ENCODE results near the gene DBNDD1.

DBNDD1 gene

DNA sequence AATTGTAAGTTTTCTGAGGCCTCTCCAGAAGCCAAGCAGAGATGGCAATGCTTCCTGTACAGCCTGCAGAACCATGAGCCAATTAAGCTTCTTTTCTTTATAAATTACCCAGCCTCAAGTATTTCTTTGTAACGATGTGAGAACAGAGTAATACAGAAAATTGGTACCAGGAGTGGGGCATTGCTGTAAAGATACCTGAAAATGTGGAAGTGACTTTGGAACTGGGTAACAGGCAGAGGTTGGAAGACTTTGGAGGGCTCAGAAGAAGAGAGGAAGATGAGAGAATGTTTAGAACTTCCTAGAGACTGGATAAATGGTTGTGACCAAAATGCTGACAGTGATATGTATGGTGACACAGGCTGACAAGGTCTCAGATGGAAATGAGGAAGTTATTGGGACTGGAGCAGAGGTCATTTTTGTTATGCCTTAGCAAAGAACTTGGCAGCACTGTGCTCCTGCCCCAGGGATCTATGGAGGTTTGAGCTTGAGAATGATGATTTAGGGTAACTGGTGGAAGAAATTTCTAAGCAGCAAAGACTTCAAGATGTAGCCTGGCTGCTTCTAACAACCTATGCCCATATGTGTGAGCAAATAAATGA, 34.7 kb upstream of the DBNDD1 start:
- TF ChIP-seq, protein P1, sequence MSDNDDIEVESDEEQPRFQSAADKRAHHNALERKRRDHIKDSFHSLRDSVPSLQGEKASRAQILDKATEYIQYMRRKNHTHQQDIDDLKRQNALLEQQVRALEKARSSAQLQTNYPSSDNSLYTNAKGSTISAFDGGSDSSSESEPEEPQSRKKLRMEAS (IDR thresholded peaks at IDR 0.05; ENCODE audit: low read depth, low read length) = no peak
- TF ChIP-seq POLR2A (IDR thresholded peaks at IDR 0.05; ENCODE audit: extremely low read depth, insufficient read length) (no peak), MYC (IDR thresholded peaks at IDR 0.05; ENCODE audit: low read depth, low read length) (no peak)
- TF ChIP-seq, protein P2, sequence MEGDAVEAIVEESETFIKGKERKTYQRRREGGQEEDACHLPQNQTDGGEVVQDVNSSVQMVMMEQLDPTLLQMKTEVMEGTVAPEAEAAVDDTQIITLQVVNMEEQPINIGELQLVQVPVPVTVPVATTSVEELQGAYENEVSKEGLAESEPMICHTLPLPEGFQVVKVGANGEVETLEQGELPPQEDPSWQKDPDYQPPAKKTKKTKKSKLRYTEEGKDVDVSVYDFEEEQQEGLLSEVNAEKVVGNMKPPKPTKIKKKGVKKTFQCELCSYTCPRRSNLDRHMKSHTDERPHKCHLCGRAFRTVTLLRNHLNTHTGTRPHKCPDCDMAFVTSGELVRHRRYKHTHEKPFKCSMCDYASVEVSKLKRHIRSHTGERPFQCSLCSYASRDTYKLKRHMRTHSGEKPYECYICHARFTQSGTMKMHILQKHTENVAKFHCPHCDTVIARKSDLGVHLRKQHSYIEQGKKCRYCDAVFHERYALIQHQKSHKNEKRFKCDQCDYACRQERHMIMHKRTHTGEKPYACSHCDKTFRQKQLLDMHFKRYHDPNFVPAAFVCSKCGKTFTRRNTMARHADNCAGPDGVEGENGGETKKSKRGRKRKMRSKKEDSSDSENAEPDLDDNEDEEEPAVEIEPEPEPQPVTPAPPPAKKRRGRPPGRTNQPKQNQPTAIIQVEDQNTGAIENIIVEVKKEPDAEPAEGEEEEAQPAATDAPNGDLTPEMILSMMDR (IDR thresholded peaks at IDR 0.05; ENCODE audit: low read depth, low read length) = no peak
- no peak overlapping the region for H3K4me3 ChIP-seq (ENCODE audit: low read depth, low read length)
- DNase-seq (ENCODE audit: low read depth) = peak; percentile 47

DNA sequence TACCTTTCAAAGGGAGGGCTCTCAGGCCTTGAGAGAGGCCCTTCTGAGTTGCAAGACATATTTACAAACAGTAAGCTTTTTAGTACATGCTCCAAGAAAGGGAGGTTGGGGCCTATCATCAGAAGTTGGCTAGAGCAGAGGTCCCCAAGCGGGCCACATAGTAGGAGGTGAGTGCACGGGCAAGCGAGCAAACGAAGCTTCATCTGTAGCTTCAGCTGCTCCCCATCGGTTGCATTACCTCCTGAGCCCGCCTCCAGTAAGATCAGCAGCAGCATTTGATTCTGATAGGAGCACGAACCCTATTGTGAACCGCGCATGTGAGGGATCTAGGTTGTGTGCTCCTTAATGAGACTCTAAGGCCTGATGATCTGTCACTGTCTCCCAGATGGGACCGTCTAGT, 31.7 kb upstream of the DBNDD1 start:
- DNase-seq (ENCODE audit: low read depth) = no peak

DNA sequence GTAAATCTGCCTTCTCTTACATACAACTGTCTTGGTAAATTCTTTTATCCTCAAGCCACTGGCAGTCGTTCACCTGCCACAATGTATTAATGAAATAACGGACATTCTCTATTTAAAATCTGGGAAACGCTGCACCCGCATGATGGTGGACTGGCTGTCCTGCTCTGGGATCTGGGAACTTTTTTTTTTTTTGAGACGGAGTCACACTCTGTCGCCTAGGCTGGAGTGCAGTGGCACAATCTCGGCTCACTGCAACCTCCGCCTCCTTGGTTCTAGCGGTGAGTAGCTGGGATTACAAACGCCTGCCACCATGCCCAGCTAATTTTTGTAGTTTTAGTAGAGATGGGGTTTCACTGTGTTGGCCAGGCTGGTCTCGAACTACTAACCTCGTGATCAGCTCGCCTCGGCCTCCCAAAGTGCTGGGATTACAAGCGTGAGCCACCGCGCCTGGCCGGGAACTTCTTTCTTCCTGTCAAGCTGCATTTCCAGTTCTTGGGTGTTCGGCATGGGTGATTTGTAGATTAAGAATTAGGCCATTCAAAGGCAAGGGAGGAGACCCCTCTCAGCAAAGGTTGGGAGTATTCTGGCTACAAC, 29.6 kb upstream of the DBNDD1 start:
- H3K4me3 ChIP-seq (ENCODE audit: low read depth, low read length) = no peak overlapping the region
- DNase-seq (ENCODE audit: low read depth) = no peak
- TF ChIP-seq, protein P1 (IDR thresholded peaks at IDR 0.05; ENCODE audit: low read depth, low read length) = no peak
- TF ChIP-seq POLR2A (IDR thresholded peaks at IDR 0.05; ENCODE audit: extremely low read depth, insufficient read length) = no peak
- TF ChIP-seq, protein P2 (IDR thresholded peaks at IDR 0.05; ENCODE audit: low read depth, low read length) = no peak
- TF ChIP-seq MYC (IDR thresholded peaks at IDR 0.05; ENCODE audit: low read depth, low read length) = no peak

More for the DNA sequence above, 31.7 kb upstream of the DBNDD1 start:
- TF ChIP-seq MYC (IDR thresholded peaks at IDR 0.05; ENCODE audit: low read depth, low read length) (no peak), POLR2A (IDR thresholded peaks at IDR 0.05; ENCODE audit: extremely low read depth, insufficient read length) (no peak)
- TF ChIP-seq, protein P1 (IDR thresholded peaks at IDR 0.05; ENCODE audit: low read depth, low read length) = no peak
- TF ChIP-seq, protein P2 (IDR thresholded peaks at IDR 0.05; ENCODE audit: low read depth, low read length) = no peak
- H3K4me3 ChIP-seq (ENCODE audit: low read depth, low read length) = no peak overlapping the region

DNA sequence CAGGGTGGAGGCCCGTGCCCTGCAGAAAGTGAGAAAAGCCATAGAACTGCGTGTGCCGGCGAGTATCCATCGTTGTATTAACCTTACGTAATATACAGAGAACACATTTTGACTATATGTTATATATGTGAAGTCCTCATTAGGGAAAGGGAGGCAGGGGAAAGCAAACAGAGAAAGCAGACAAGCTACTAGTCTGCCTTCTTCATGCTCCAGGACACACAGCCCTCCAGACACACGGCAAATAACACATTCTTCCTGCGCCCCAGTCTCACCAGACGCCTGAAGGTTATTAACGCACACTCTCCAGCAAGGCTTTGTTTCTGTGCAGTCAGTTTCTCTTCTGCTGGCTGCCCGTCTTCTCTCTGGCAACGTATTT, 29.1 kb upstream of the DBNDD1 start:
- H3K4me3 ChIP-seq (ENCODE audit: low read depth, low read length) = no peak overlapping the region
- TF ChIP-seq, protein P1 (IDR thresholded peaks at IDR 0.05; ENCODE audit: low read depth, low read length) = no peak
- TF ChIP-seq POLR2A (IDR thresholded peaks at IDR 0.05; ENCODE audit: extremely low read depth, insufficient read length) (no peak), MYC (IDR thresholded peaks at IDR 0.05; ENCODE audit: low read depth, low read length) (no peak)
- TF ChIP-seq, protein P2 (IDR thresholded peaks at IDR 0.05; ENCODE audit: low read depth, low read length) = no peak
- DNase-seq (ENCODE audit: low read depth) = no peak

DNA sequence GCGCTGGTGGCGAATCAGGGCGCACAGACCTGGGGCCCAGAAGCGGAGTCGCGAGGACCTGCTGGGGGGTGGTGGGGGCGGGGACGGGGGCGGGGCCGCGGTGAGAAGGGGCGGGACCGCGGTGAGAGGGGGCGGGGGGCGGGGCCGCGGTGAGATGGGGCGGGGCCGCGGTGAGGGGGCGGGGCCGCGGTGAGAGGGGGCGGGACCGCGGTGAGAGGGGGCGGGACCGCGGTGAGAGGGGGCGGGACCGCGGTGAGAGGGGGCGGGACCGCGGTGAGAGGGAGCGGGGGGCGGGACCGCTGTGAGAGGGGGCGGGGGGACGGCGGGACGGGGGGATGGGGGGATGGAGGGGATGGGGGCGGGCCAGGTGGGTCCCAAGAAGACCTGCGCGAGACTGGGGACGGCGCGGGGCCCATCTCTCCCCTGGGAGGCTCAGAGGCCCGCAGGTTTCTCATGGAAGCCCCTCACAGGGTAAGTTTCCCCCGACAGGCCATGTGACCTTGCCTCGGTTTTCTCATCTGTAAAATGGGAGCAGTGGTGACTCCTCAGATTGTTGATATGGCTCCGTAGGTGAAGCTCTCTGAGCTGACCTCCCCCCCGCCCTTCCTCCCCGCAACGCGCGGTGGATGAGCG, 28.6 kb upstream of the DBNDD1 start:
- no peak for DNase-seq (ENCODE audit: low read depth)
- no peak overlapping the region for H3K4me3 ChIP-seq (ENCODE audit: low read depth, low read length)
- TF ChIP-seq, protein P2 (IDR thresholded peaks at IDR 0.05; ENCODE audit: low read depth, low read length) = no peak
- no peak for TF ChIP-seq MYC (IDR thresholded peaks at IDR 0.05; ENCODE audit: low read depth, low read length)

Data from NB4 (cell line).